Measurements from ENCODE around the gene LTBP3.

DNA sequence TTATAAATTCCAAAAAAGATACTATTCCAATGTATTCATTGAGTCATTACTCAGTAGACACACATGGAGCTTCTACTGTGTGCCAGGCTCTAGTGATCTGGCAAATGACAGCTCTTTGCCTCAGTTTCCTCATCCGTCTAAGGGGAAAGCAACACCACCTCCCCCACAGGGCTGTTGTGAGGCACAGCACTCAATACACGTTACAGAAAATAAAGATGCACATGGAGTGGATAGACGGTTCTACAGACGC is 65.8 kb downstream of the LTBP3 start:
- TF ChIP-seq DPF2 (IDR thresholded peaks at IDR 0.05): no peak
- TF ChIP-seq, protein P1, sequence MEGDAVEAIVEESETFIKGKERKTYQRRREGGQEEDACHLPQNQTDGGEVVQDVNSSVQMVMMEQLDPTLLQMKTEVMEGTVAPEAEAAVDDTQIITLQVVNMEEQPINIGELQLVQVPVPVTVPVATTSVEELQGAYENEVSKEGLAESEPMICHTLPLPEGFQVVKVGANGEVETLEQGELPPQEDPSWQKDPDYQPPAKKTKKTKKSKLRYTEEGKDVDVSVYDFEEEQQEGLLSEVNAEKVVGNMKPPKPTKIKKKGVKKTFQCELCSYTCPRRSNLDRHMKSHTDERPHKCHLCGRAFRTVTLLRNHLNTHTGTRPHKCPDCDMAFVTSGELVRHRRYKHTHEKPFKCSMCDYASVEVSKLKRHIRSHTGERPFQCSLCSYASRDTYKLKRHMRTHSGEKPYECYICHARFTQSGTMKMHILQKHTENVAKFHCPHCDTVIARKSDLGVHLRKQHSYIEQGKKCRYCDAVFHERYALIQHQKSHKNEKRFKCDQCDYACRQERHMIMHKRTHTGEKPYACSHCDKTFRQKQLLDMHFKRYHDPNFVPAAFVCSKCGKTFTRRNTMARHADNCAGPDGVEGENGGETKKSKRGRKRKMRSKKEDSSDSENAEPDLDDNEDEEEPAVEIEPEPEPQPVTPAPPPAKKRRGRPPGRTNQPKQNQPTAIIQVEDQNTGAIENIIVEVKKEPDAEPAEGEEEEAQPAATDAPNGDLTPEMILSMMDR (IDR thresholded peaks at IDR 0.05 in 2 of 3, conservative IDR thresholded peaks at IDR 0.05 in 1 of 3; ENCODE audit: insufficient read depth in 2 of 3, low read depth in 1 of 3, low read length in 3 of 3): no peak
- TF ChIP-seq, protein P2, sequence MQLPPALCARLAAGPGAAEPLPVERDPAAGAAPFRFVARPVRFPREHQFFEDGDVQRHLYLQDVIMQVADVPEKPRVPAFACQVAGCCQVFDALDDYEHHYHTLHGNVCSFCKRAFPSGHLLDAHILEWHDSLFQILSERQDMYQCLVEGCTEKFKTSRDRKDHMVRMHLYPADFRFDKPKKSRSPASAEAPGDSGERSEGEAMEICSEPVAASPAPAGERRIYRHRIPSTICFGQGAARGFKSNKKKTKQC (CRISPR knock-in tag; IDR thresholded peaks at IDR 0.05): no peak
